NCI-H526 (cell line): ENCODE measurements around the gene CHPF2.

Experiments used
- DNase-seq, 2 experiments: peaks; one replicate each; lab custom pipeline; 2025; lab: John Stamatoyannopoulos, UW

The CHPF2 gene

GRCh38 chr7:151206914-151207313 is 25.4 kb upstream of the CHPF2 start:
- no peak for DNase-seq

GRCh38 chr7:151207315-151207714 is 25.0 kb upstream of the CHPF2 start:
- DNase-seq = no peak

- DNase-seq = no peak
Observed at GRCh38 chr7:151207804-151208203, 24.5 kb upstream of the CHPF2 start.

GRCh38 chr7:151208253-151208862 is 23.9 kb upstream of the CHPF2 start:
- no peak for DNase-seq

- DNase-seq = no peak
Observed at GRCh38 chr7:151209588-151209987, 22.7 kb upstream of the CHPF2 start.

- DNase-seq = no peak
Observed at GRCh38 chr7:151210087-151210854, 22.0 kb upstream of the CHPF2 start, which contains the start of gene H2BK1. TSS of gene H2BK1 (minus strand) at chr7:151210488. CDS start at chr7:151210318, 170 bp downstream.

- no peak for DNase-seq
Observed at GRCh38 chr7:151211155-151211772, 21.0 kb upstream of the CHPF2 start.

GRCh38 chr7:151212626-151213025 is 19.7 kb upstream of the CHPF2 start:
- DNase-seq = no peak

GRCh38 chr7:151213826-151214225 is 18.5 kb upstream of the CHPF2 start:
- no peak for DNase-seq

- no peak for DNase-seq
Observed at GRCh38 chr7:151215396-151215795, 16.9 kb upstream of the CHPF2 start.

GRCh38 chr7:151218170-151218569 is 14.1 kb upstream of the CHPF2 start:
- no peak for DNase-seq

- DNase-seq = no peak
Observed at GRCh38 chr7:151223728-151224127, 8.6 kb upstream of the CHPF2 start.

GRCh38 chr7:151225948-151226510 is 6.3 kb upstream of the CHPF2 start:
- no peak for DNase-seq

GRCh38 chr7:151226560-151226874 is 5.8 kb upstream of the CHPF2 start:
- no peak for DNase-seq

- peak; percentile 98 to 100 for DNase-seq
Observed at GRCh38 chr7:151226875-151227782, 5.2 kb upstream of the CHPF2 start, which contains the start of gene ABCF2. TSS of gene ABCF2 (minus strand) at chr7:151227205. CDS start at chr7:151226458, 747 bp downstream.

- no peak for DNase-seq
Observed at GRCh38 chr7:151228024-151228866, 4.0 kb upstream of the CHPF2 start.

- DNase-seq = no peak
Observed at GRCh38 chr7:151229249-151229648, 3.0 kb upstream of the CHPF2 start.

GRCh38 chr7:151231080-151231479 is 1.2 kb upstream of the CHPF2 start:
- no peak for DNase-seq

GRCh38 chr7:151232917-151233701 is 826 bp downstream of the CHPF2 start:
- DNase-seq = peak in 1 of 2 experiments; percentile 33

GRCh38 chr7:151233804-151234203 is 1.5 kb downstream of the CHPF2 start:
- DNase-seq = no peak
